NCI-H226 (cell line): ENCODE measurements around the gene TMEM116.
A peak's percentile ranks its signal among the peaks of the same experiment; 100 is the strongest.
"Not testable (repeated sequence)": the region's sequence is repeated elsewhere in the genome, so short reads cannot be mapped to it uniquely, and the experiment has no call there.

Source experiments
- DNase-seq: peaks from one replicate; pipeline ENCODE4 v3.0.0-alpha.2; 2015

The TMEM116 gene

DNA sequence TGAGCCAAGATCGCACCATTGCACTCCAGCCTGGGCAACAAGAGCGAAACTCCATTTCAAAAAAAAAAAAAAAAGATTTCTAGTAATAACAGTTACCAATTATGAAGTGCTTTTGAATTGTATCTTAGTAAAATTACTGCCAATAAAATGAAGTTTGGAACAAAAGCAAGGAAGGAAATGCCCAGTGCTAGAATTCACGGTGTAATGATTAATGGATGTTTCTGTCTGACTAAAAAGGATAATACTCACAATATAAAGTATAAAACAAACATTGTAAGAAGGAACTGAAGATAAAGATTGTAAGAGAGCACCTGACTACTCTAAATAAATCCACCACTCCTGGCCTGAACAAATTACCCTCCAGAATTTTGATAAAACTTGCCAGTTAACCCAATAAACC lies 4.0 kb downstream of the TMEM116 start:
- DNase-seq: no peak

DNA sequence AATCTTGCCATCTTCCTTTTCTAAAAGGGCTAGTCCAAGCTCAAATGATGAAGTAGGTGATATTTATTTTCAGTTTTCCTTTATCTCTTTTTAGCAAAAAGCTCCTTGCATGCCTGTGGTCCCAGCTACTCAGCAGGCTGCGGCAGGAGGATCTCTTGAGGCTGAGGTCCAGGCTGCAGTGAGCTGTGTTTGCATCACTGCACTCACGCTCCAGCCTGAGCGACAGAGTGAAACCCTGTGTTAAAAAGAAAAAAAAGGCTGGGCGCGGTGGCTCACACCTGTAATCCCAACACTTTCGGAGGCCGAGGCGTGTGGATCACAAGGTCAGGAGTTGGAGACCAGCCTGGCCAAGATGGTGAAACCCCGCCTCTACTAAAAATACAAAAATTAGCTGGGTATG lies 5.0 kb downstream of the TMEM116 start:
- no peak for DNase-seq

DNA sequence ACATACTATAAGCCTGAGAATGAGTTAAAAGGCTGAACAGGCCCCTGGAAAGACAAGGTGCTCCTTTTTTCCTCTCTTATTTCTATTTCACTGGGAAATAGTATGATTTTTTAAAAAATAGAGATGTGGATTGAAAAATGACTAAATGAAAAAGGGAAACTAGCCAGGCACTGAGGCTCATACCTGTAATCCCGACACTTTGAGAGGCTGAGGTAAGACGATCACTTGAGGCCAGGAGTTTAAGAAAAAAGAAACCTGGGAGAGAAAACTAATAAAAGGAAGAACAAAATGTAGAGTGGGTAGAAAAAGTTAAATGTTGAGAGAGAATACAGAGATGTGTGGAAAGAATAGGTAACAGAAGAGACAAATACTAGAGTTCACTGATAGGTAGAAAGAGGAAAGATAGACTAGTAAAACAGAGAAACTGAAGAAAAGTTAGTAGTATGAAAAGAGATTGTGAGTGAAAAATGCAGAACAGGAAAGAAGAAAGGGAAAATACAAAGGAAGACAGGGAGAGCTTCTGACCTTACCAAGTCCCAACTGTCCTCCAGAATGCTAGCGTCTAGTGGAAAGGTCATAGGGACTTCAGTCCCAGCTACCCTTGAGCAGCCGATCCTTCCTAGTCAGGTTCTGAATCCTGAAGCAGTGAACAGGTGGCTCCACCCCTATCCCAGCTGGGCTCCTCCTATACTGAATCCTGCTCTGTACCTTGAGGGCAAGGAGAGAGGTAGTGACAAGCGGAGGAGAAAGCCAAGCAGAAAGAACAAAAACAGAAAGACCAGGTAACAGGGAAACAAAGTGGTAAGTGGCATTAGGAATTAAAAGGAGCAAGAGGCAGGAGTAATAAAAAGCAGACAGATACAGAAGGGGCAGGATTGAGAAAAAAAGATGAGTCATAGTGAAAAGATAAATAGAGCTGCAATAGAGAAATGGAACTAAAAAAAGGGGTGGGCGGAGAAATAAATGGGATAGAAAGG lies 7.3 kb downstream of the TMEM116 start:
- peak; percentile 19 for DNase-seq

DNA sequence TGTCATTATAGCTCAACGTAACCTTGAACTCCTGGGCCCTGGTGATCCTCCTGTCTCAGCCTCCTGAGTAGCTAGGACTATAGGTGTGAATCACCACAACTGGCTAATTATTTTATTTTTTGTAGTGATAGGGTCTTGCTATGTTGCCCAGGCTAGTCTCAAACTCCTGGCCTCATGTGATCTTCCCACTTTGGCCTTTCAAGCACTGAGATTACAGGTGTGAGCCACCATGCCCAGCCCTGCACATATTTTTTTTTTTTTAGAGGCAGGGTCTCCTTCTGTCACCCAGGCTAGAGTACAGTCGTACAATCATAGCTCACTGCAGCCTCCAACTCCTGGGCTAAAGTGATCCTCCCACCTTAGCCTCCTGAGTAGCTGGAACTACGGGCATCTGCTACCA lies 8.9 kb downstream of the TMEM116 start:
- no peak for DNase-seq

- DNase-seq: no peak
Observed at GRCh38 chr12:112001576-112001975, 11.4 kb downstream of the TMEM116 start.

DNA sequence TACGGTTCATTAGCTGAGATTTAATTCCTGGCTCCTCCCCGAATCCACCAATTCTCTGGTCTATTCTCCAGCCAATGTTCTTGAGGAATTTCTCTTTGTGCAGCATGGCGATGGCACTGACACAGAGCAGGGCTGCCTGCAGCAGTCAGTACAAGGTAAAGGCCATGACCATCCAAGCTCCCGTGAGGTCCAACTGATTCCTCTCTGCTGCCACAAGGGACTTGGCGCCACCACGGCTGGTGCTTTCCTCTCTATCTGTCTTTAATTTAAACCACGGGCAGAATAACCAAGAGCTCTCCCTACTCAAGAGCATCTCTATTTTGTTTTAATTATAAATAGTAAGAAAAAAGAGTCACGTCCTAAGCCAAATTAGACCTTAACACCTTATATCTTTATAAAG lies 12.1 kb downstream of the TMEM116 start:
- DNase-seq: no peak

DNA sequence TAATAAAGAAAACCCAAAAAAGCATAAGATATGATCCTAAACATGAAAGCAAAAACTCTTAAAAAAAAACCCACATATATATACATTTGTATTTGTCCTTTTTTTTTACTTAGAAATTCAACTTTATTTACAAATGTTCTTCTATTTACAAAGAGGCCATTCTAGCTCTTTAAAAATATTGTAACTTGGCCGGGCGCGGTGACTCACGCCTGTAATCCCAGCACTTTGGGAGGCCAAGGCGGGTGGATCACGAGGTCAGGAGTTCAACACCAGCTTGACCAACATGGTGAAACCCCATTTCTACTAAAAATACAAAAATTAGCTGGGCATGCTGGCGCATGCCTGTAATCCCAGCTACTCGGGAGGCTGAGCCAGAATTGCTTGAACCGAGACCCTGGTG lies 13.8 kb downstream of the TMEM116 start:
- DNase-seq: not testable (repeated sequence)

GRCh38 chr12:111998015-111998414 lies 14.9 kb downstream of the TMEM116 start:
- DNase-seq: no peak

- DNase-seq: no peak
Observed at GRCh38 chr12:111997300-111997699, 15.7 kb downstream of the TMEM116 start.

DNA sequence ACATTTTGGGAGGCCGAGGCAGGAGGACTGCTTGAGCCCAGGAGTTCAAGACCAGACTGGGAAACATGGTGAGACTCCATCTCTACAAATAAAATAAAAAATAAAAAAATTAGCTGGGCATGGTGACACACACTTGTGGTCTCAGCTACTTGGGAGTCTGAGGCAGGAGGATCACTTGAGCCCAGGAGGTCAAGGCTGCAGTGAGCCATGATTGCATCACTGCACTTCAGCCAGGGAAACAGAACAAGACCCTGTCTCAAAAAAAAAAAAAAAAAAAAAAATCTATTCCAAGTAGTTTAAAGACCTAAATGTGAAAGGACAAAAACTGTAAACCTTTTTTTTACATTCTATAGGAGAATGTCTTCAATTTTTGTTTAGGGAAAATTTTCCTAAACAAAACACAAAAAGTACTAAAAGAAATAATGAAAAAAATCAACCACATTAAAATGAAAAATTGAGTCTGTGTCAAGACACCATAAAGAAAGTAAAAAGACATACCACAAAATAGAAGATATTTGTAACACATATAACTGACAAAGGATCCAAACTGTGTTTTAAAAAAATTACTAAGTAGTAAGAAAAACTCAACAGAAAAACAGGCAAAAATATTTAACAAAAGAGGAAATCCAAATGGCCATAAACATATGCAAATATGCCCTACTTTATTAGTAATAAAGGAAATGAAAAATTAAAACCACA lies 17.0 kb downstream of the TMEM116 start:
- DNase-seq: no peak

DNA sequence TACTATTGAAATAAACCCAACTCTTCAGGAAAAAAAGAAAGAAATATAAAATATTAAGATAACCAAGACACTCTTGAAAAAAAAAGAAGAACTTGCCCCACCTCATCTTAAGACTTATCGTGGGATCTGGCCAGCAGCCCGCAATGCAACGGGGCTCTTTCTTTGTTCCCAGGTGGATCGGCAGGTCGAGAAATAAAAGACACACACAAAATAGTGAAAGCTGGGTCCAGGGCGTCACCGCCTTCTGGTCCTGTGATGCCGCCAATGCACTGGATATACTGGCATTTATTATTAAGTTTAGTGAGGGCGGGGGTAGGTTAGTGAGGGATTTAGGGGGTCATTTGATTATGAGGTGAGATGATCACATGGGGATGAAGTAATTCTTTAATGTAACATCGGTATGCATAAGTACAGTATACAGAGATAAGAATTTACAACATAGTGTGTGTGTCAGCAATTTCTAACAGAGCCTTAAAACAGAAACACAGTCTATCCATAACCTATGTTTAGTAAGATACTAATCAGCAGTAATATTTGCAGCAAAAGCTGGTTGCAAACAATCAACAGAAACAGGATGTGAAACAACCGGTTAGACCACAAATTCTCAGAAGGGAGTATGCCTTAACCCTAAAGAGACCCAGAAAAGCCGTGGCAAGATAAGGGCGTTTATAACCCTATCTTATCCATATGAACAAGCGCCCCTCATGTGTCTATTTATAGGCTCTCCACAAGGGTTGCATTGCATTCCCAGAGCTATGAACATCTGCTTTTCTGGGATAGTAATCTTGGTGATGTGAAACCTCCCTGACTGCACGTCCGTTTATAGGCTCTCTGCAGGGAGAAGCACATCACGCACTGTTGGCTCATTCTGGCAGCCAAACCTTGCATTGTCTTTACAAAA lies 18.5 kb downstream of the TMEM116 start:
- DNase-seq: not testable (repeated sequence)

GRCh38 chr12:111993292-111994150 lies 19.4 kb downstream of the TMEM116 start:
- DNase-seq: no peak

- DNase-seq: no peak
Observed at GRCh38 chr12:111992464-111992863, 20.5 kb downstream of the TMEM116 start.

DNA sequence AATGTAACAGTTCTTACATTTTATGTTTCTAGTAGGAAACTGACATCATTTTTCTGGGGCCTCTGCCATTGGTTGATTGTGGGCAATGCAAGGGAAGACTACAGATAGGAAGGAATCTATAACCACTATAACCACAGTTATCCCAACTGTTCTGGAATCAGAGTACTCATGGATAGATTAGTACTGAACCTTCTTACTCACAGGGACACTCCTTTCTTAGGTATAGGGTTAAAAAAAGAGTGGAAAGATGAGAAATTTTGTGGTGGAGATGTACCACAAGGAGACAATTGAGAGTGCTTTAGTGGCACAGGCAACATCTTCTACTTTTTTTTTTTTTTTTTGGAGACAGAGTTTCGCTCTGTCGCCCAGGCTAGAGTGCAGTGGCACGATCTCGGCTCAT lies 21.0 kb downstream of the TMEM116 start:
- peak; percentile 9 for DNase-seq

DNA sequence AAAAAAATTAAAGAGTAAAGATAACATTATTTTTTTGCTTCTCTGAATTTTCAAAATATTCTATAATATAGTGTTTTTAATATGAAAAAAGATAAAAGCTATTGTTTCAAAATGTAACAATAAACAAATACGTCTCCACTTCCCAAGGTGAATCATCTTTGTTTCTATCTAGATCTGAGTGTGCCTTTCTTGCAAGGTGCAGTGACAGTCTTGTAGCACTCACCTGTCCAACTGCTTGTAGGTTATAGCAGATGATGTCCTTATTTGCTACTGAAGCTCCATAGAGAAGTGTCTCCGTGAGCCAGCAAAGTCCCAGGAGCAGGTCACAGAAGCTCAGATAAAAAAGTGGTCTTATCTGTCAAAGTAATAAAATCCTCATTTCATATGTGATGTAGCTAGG lies 21.4 kb downstream of the TMEM116 start:
- no peak for DNase-seq

DNA sequence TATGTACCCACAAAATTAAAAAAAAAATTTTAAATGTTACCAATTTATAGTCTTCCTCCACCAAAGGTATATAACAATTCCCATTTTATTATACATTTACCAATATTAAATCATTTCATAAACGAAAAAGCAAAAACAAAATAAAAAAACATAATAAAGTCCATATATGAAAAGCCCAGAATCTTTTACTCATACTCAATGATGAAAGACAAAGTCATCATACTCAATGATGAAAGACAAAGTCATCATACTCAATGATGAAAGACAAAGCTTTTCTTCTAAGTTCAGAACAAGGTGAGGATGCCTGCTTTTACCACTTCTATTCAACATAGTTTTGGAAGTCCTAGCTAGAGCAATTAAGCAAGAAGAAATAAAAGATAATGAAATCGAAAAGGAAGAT lies 28.1 kb downstream of the TMEM116 start:
- DNase-seq: no peak

DNA sequence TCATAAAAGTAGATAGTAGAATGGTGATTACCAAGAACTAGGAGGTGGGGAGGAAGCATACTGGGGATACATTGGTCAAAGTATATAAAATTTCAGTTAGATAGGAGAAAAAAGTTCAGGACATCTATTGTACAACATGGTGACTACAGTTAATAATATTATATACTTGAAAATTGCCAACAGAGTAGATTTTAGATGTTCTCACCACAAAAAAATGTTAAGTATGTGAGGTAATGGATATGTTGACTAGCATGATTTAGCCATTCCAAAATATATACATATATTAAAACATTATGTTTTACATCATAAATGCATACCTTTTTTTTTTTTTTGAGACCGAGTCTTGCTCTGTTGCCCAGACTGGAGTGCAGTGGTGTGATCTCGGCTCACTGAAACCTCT lies 31.0 kb downstream of the TMEM116 start:
- peak; percentile 10 for DNase-seq

GRCh38 chr12:111980598-111980997 lies 32.4 kb downstream of the TMEM116 start:
- no peak for DNase-seq

DNA sequence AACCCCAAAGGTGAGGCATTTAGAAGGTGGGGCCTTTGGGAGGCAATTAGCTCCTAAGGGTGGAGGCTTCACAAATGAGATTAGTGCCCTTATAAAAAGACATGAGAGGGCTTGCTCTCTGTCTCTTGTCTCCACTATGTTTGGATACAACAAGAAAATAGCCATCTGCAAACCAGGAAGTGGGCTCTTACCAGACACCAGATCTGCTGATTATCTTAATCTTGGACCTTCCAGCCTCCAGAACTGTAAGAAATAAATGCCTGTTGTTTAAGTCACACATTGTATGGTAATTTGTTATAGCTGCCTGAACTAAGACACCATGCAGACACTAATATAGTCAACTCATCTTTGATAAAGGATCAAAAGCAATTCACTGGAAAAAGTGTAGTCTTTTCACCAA lies 34.4 kb downstream of the TMEM116 start:
- no peak for DNase-seq

DNA sequence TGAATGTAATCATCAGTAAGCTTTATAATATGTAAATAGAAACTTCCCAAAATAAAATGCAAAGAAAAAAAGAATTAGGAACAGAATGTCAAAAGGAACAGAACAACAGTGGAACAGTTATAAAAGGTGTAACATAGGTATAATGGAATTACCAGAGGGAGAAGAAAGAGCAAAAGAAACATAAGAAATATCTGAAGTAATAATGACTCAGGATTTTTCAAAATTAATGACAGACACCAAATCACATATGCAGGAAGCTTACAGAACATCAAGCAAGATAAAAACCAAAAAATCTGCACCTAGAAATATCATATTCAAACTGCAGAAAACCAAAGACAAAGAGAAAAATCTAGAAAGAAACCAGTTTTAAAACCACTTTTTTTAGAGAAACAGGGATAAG lies 36.1 kb downstream of the TMEM116 start:
- no peak for DNase-seq

DNA sequence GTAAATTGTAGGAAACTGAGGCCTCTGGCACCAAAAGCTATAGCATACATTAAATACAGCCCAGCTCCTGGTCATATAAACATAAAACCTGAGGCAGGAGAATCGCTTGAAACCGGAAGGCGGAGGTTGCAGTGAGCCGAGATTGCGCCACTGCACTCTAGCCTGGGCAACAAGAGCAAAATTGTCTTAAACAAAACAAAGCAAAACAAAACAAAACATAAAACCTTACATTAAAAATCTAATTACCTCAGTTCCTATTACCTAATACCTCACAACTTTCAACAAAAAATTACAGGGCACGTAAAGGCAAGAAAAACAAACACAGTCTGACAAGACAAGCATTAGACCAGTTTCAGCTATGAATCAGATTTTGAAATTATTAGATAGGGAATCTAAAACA lies 36.7 kb downstream of the TMEM116 start:
- DNase-seq: no peak
